GM23248 (cell line): ENCODE results near the gene POMGNT2.

Source experiments
- EZH2 ChIP-seq: fragments of 200-600 bp; sonication (generic); IDR thresholded peaks from 2 replicates; pipeline ENCODE4 v1.6.1; 2018; ENCODE audit warnings: antibody characterized with exemption, mild to moderate bottlenecking; ENCODE audit not compliant: insufficient read depth, poor library complexity, severe bottlenecking
- EZH2phosphoT487 ChIP-seq: fragments of 200-600 bp; sonication (generic); IDR thresholded peaks from 2 replicates; pipeline ENCODE4 v1.6.1; 2018; ENCODE audit warnings: antibody characterized with exemption, moderate library complexity, mild to moderate bottlenecking, low read depth; ENCODE audit not compliant: insufficient read depth

DNA sequence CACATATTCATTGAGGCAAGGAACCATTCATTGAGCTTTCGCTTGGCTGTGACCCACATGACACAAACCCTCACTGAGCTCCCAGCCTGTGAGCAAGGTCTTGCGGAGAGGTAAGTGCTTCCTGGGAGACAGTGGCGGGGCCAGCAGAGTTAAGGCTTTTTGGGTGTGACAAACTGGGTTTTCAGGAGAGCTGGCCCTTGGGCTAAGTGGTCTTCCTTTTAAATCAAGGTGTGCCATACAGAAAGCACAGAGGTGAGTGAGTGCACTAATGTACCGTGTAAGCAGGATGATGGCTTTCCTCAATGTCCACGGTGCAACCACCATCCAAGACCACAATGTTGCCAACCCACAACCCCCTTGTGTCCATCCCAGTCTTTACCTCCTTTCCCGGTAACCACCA, 28.6 kb downstream of the POMGNT2 start:
- TF ChIP-seq EZH2: no peak
- no peak for TF ChIP-seq EZH2phosphoT487
